Hepatocyte (in vitro differentiated cells): ENCODE data around the gene WDR37. TPM values are rescaled to one million over a fixed set of nuclear protein-coding genes. Genes with fewer than 3 reads are reported as not detected.

Source experiments
- DNase-seq: peaks from one replicate; pipeline ENCODE4 v3.0.0-alpha.2; 2016; ENCODE audit warnings: low spot score
- H2AFZ ChIP-seq: fragments of 200-600 bp; sonication (generic); 2 replicates; pipeline ENCODE4 v1.6.0; 2016; ENCODE audit warnings: antibody characterized with exemption, mild to moderate bottlenecking
- H3K27ac ChIP-seq: fragments of 200-600 bp; sonication (generic); 2 replicates; pipeline ENCODE4 v1.5.1; 2016; ENCODE audit warnings: mild to moderate bottlenecking
- H3K27me3 ChIP-seq: fragments of 200-600 bp; sonication (generic); 2 replicates; pipeline ENCODE4 v1.6.1; 2016
- H3K36me3 ChIP-seq: fragments of 200-600 bp; sonication (generic); replicated peaks from 2 replicates; pipeline ENCODE4 v1.5.1; 2016; ENCODE audit warnings: low read depth; ENCODE audit not compliant: insufficient read depth
- H3K4me1 ChIP-seq: fragments of 200-600 bp; sonication (generic); 2 replicates; pipeline ENCODE4 v1.5.1; 2016; ENCODE audit warnings: mild to moderate bottlenecking, moderate library complexity; ENCODE audit not compliant: insufficient read depth
- H3K4me2 ChIP-seq: fragments of 200-600 bp; sonication (generic); 2 replicates; pipeline ENCODE4 v1.6.0; 2016
- H3K4me3 ChIP-seq: fragments of 200-600 bp; sonication (generic); 2 replicates; pipeline ENCODE4 v1.5.1; 2016; ENCODE audit warnings: mild to moderate bottlenecking
- H3K79me2 ChIP-seq: fragments of 200-600 bp; sonication (generic); 2 replicates; pipeline ENCODE4 v1.6.0; 2017; ENCODE audit warnings: mild to moderate bottlenecking
- H3K9me2 ChIP-seq: fragments of 200-600 bp; sonication (generic); replicated peaks from 2 replicates; pipeline ENCODE4 v1.6.0; 2017; ENCODE audit warnings: mild to moderate bottlenecking; ENCODE audit not compliant: insufficient read depth
- H3K9me3 ChIP-seq: fragments of 200-600 bp; sonication (generic); 2 replicates; pipeline ENCODE4 v1.5.1; 2016; ENCODE audit warnings: low read depth, mild to moderate bottlenecking
- H4K20me1 ChIP-seq: fragments of 200-600 bp; sonication (generic); 2 replicates; pipeline ENCODE4 v1.6.0; 2016; ENCODE audit warnings: mild to moderate bottlenecking; ENCODE audit not compliant: insufficient read depth, poor library complexity, severe bottlenecking
- EZH2 ChIP-seq: fragments of 200-600 bp; sonication (generic); IDR thresholded peaks from 2 replicates; pipeline ENCODE4 v1.6.1; 2016; ENCODE audit warnings: antibody characterized with exemption, mild to moderate bottlenecking, borderline replicate concordance
- EZH2phosphoT487 ChIP-seq: fragments of 200-600 bp; sonication (generic); IDR thresholded peaks from one replicate; pipeline ENCODE4 v1.6.1; 2018; ENCODE audit warnings: antibody characterized with exemption, mild to moderate bottlenecking, low read depth, moderate library complexity; ENCODE audit not compliant: unreplicated experiment, severe bottlenecking
- WGBS: methylation state at CpG from one replicate; pipeline ENCODE4 v1.1.6; 2016; ENCODE audit warnings: low lambda C conversion rate; ENCODE audit errors: missing lambda C conversion rate; 5-methylcytosine and 5-hydroxymethylcytosine counted together
- polyA plus RNA-seq: library from polyadenylated mRNA; unstranded; fragments of >200 nt; fragmentation: Nextera tagmentation; extraction: Ambion mirVana; gene quantifications from 2 replicates; pipeline ENCODE4 v1.2.1, GENCODE V29; 2016
- total RNA-seq: library from RNA; depleted of rRNA; stranded (reverse); fragments of >200 nt; gene quantifications from 2 replicates; pipeline ENCODE4 v1.2.3, GENCODE V29; 2014
- TF ChIP-seq, protein P1 (sequence below): fragments of 200-600 bp; sonication (generic); IDR thresholded peaks from 2 replicates; pipeline ENCODE4 v1.5.1; 2016; ENCODE audit warnings: antibody characterized with exemption, mild to moderate bottlenecking; ENCODE audit not compliant: poor library complexity

The WDR37 gene
- total and polyA plus RNA-seq, 2 experiments from 2014 or later, result 8.6 to 12.3 TPM

DNA sequence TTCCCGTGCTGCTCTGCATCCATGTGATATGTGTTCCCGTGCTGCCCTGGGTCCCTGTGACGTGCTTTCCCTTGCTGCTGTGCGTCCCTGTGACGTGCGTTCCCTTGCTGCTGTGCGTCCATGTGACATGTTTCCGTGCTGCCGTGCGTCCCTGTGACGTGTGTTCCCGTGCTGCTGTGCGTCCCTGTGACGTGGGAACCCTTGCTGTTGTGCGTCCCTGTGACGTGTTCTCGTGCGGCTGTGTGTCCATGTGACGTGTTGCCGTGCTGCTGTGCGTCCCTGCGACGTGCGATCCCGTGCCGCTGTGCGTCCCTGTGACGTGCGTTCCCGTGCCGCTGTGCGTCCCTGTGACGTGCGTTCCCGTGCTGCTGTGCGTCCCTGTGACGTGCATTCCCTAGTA lies 45.8 kb downstream of the WDR37 start:
- no peaks in the 10 kb centered on the region for H3K36me3 ChIP-seq
- no peaks in the 10 kb centered on the region for H3K4me1 ChIP-seq
- DNase-seq, result no peak
- no peaks in the 10 kb centered on the region for H3K9me2 ChIP-seq
- no peaks in the 10 kb centered on the region for H4K20me1 ChIP-seq
- no peaks in the 10 kb centered on the region for H3K79me2 ChIP-seq
- no peaks in the 10 kb centered on the region for H3K27me3 ChIP-seq
- TF ChIP-seq, protein P1, sequence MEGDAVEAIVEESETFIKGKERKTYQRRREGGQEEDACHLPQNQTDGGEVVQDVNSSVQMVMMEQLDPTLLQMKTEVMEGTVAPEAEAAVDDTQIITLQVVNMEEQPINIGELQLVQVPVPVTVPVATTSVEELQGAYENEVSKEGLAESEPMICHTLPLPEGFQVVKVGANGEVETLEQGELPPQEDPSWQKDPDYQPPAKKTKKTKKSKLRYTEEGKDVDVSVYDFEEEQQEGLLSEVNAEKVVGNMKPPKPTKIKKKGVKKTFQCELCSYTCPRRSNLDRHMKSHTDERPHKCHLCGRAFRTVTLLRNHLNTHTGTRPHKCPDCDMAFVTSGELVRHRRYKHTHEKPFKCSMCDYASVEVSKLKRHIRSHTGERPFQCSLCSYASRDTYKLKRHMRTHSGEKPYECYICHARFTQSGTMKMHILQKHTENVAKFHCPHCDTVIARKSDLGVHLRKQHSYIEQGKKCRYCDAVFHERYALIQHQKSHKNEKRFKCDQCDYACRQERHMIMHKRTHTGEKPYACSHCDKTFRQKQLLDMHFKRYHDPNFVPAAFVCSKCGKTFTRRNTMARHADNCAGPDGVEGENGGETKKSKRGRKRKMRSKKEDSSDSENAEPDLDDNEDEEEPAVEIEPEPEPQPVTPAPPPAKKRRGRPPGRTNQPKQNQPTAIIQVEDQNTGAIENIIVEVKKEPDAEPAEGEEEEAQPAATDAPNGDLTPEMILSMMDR, result no peak
- TF ChIP-seq EZH2, result no peak
- no peak for TF ChIP-seq EZH2phosphoT487
- no peaks in the 10 kb centered on the region for H3K9me3 ChIP-seq
- no peak overlapping the region for H3K4me2 ChIP-seq
- H3K27ac ChIP-seq, result no peak overlapping the region
- over 99% methylated on average over 37 of the region's 37 CpGs for WGBS
- no peak overlapping the region for H3K4me3 ChIP-seq
- H2AFZ ChIP-seq, result no peak overlapping the region

DNA sequence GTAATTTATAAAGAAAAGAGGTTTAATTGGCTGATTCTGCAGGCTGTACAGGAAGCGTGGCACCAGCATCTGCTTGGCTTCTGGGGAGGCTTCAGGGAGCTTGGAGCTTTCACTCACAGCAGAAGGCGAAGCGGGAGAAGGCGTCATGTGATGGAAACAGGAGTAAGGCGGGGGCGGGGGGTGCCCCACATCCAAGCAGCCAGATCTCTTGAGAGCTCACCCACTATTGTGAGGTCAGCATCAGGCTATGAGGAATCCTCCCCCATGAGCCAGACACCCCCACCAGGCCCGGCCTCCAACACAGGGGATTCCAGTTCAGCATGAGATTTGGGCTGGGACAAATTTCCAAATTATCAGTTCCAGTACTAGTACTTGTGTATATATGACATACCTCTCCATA lies 46.2 kb downstream of the WDR37 start:
- Histone ChIP-seq H3K79me2 (no peaks in the 10 kb centered on the region), H3K27ac (no peak overlapping the region), H3K36me3 (no peaks in the 10 kb centered on the region), H2AFZ (no peak overlapping the region), H3K9me3 (no peaks in the 10 kb centered on the region), H4K20me1 (no peaks in the 10 kb centered on the region), H3K4me3 (no peak overlapping the region), H3K9me2 (no peaks in the 10 kb centered on the region), H3K4me1 (no peaks in the 10 kb centered on the region), H3K4me2 (no peak overlapping the region), H3K27me3 (no peaks in the 10 kb centered on the region)
- WGBS, result 97% methylated on average over 7 of the region's 7 CpGs
- DNase-seq, result no peak
- TF ChIP-seq EZH2 (no peak), EZH2phosphoT487 (no peak)
- TF ChIP-seq, protein P1, result no peak

DNA sequence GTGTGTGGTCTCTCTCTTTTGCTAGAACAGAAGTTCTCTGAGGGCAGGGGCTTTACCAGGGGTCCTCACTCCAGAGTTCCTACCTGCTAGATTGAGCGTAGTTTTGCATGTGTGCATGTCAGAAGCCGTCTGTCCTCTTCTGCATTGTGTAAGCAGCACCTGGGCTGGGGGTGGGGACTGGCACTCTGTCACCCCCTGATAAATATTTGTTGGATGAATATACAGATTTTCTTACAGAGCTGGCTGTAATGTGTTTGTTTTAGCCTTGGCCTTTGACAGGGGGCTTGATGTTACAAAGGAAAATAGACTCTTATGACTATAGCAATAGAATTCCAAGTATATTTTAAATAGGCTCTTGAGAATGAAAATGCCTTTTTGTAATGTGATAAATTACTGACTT lies 46.6 kb downstream of the WDR37 start:
- 86% methylated on average over 2 of the region's 2 CpGs for WGBS
- H3K4me2 ChIP-seq, result no peak overlapping the region
- H3K27ac ChIP-seq, result no peak overlapping the region
- H4K20me1 ChIP-seq, result no peaks in the 10 kb centered on the region
- no peaks in the 10 kb centered on the region for H3K9me3 ChIP-seq
- no peak for DNase-seq
- H3K9me2 ChIP-seq, result no peaks in the 10 kb centered on the region
- H3K4me1 ChIP-seq, result no peaks in the 10 kb centered on the region
- H3K4me3 ChIP-seq, result no peak overlapping the region
- no peaks in the 10 kb centered on the region for H3K79me2 ChIP-seq
- no peak overlapping the region for H2AFZ ChIP-seq
- TF ChIP-seq EZH2phosphoT487, result no peak
- no peak for TF ChIP-seq EZH2
- TF ChIP-seq, protein P1, result no peak
- no peaks in the 10 kb centered on the region for H3K27me3 ChIP-seq
- no peaks in the 10 kb centered on the region for H3K36me3 ChIP-seq

DNA sequence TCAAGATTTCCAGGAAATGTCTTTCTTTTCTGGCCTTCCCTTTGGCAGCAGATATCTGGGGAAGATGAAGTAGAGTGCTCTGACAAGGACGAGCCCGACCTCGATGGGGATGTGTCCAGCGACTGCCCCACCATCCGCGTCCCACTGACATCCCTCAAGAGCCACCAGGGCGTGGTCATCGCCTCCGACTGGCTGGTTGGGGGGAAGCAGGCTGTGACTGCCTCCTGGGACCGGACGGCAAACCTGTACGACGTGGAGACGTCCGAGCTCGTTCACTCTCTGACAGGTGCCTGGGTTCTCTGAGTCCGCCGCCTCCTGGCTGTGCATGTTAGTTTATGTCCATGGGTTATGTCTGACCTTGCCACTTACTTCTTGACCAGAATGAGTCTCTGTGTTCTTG lies 47.4 kb downstream of the WDR37 start:
- no peaks in the 10 kb centered on the region for H3K36me3 ChIP-seq

More for the DNA sequence above, 47.4 kb downstream of the WDR37 start:
- Histone ChIP-seq H3K79me2 (no peaks in the 10 kb centered on the region), H3K9me3 (no peaks in the 10 kb centered on the region), H3K4me2 (no peak overlapping the region), H3K27me3 (no peaks in the 10 kb centered on the region), H4K20me1 (no peaks in the 10 kb centered on the region), H3K4me1 (no peaks in the 10 kb centered on the region), H3K27ac (no peak overlapping the region), H3K9me2 (no peaks in the 10 kb centered on the region), H2AFZ (no peak overlapping the region), H3K4me3 (no peak overlapping the region)
- 97% methylated on average over 18 of the region's 18 CpGs for WGBS
- no peak for DNase-seq
- no peak for TF ChIP-seq EZH2phosphoT487
- no peak for TF ChIP-seq EZH2
